H1 (cell line): ENCODE results near the gene SRR. TPM values are rescaled to one million over a fixed set of nuclear protein-coding genes. Genes with fewer than 3 reads are reported as not detected.

Experiments
- CTCF ChIA-PET: fragments of 300-600 bp; sonication (Branson Sonifier 250); formaldehyde crosslinking; loops from one replicate; lab custom pipeline; 2021; ENCODE audit not compliant: partially characterized antibody; lab: Charles Lee
- POLR2A ChIA-PET: fragments of 300-600 bp; sonication (Branson Sonifier 250); formaldehyde crosslinking; loops from one replicate; lab custom pipeline; 2021; ENCODE audit warnings: inconsistent platforms; ENCODE audit not compliant: partially characterized antibody; lab: Charles Lee
- DNase-seq, 2 experiments: peaks; one replicate each; pipeline versions ENCODE4 v3.0.0 to v3.0.0-alpha.2; 2010 to 2022; ENCODE audit warnings: low spot score in 2 of 2, low read depth in 1 of 2, mixed read lengths in 1 of 2
- FAIRE-seq: peaks from 2 replicates; lab custom pipeline; 2011; peaks lifted over from hg19 to GRCh38; lab: Jason Lieb, UNC
- H2AFZ ChIP-seq: 2 replicates; pipeline ENCODE4 v1.8.1; 2012; ENCODE audit warnings: low read length, inconsistent platforms
- H2AK5ac ChIP-seq: 2 replicates; pipeline ENCODE4 v1.6.1; 2013; ENCODE audit warnings: low read depth, low read length
- H2BK120ac ChIP-seq: replicated peaks from 2 replicates; pipeline ENCODE3; 2013; ENCODE audit warnings: low read depth, low read length, inconsistent platforms
- H2BK12ac ChIP-seq: 2 replicates; pipeline ENCODE4 v1.6.1; 2013; ENCODE audit warnings: low read depth, low read length
- H2BK15ac ChIP-seq: 2 replicates; pipeline ENCODE4 v1.6.1; 2013; ENCODE audit warnings: low read length
- H2BK20ac ChIP-seq: 2 replicates; pipeline ENCODE4 v1.6.1; 2013; ENCODE audit warnings: low read length
- H2BK5ac ChIP-seq: 2 replicates; pipeline ENCODE4 v1.6.1; 2013; ENCODE audit warnings: low read depth, low read length
- H3K14ac ChIP-seq: 2 replicates; pipeline ENCODE4 v1.6.1; 2013; ENCODE audit warnings: inconsistent platforms; ENCODE audit not compliant: insufficient read length
- H3K18ac ChIP-seq: 2 replicates; pipeline ENCODE4 v1.6.1; 2013; ENCODE audit warnings: low read length; ENCODE audit errors: extremely low read depth
- H3K23ac ChIP-seq: 2 replicates; pipeline ENCODE4 v1.6.1; 2013; ENCODE audit warnings: inconsistent platforms; ENCODE audit not compliant: insufficient read length
- H3K23me2 ChIP-seq: 2 replicates; pipeline ENCODE4 v1.6.1; 2013; ENCODE audit warnings: low read depth, low read length
- H3K27ac ChIP-seq: 2 replicates; pipeline ENCODE4 v1.6.1; 2011; ENCODE audit warnings: low read depth, low read length, inconsistent platforms
- H3K27me3 ChIP-seq, 4 experiments: replicated peaks in 1 of 4; 1 replicate in 1 of 4; 2 replicates in 3 of 4; pipeline versions ENCODE4 v1.6.1 to v1.8.1; 2011 to 2013; ENCODE audit warnings: low read length in 3 of 4, mild to moderate bottlenecking in 3 of 4, inconsistent platforms in 2 of 4, mixed read lengths in 2 of 4, moderate library complexity in 1 of 4; ENCODE audit not compliant: control insufficient read depth in 3 of 4, insufficient read depth in 3 of 4; ENCODE audit errors: extremely low read depth in 1 of 4
- H3K36me3 ChIP-seq, 4 experiments: 2 replicates each; pipeline versions ENCODE4 v1.6.1 to v1.8.1; 2011 to 2013; ENCODE audit warnings: mild to moderate bottlenecking in 4 of 4, low read length in 3 of 4, moderate library complexity in 2 of 4, control low read depth in 1 of 4, inconsistent platforms in 1 of 4; ENCODE audit not compliant: insufficient read depth in 4 of 4, control insufficient read depth in 2 of 4
- H3K4ac ChIP-seq: replicated peaks from 2 replicates; pipeline ENCODE3; 2013; ENCODE audit warnings: low read length, low read depth, mixed read lengths, inconsistent platforms; ENCODE audit not compliant: insufficient read length
- H3K4me1 ChIP-seq, 4 experiments: replicated peaks in 1 of 4; 1 replicate in 1 of 4; 2 replicates in 3 of 4; pipeline versions ENCODE4 v1.6.1 to v1.8.1; 2011 to 2013; ENCODE audit warnings: low read length in 3 of 4, inconsistent platforms in 2 of 4, mixed read lengths in 1 of 4; ENCODE audit not compliant: insufficient read depth in 4 of 4, control insufficient read depth in 3 of 4
- H3K4me2 ChIP-seq, 2 experiments: 2 replicates each; pipeline versions ENCODE4 v1.6.1 to v1.8.1; 2011 to 2013; ENCODE audit warnings: low read depth in 2 of 2, low read length in 2 of 2, control low read depth in 1 of 2, inconsistent platforms in 1 of 2, mild to moderate bottlenecking in 1 of 2; ENCODE audit not compliant: insufficient read depth in 1 of 2
- H3K4me3 ChIP-seq, 4 experiments: fragments of 200-600, 300-600 bp in 1 of 4; sonication (generic), shearing (Covaris generic), sonication (Bioruptor Twin) in 1 of 4; 2 replicates each; pipeline versions ENCODE4 v1.5.1 to v1.8.1; 2011 to 2016; ENCODE audit warnings: low read length in 4 of 4, low read depth in 3 of 4, control low read depth in 2 of 4, inconsistent platforms in 2 of 4, mild to moderate bottlenecking in 2 of 4, mixed read lengths in 1 of 4, moderate library complexity in 1 of 4; ENCODE audit not compliant: insufficient read depth in 2 of 4; ENCODE audit errors: extremely low read depth in 1 of 4
- H3K56ac ChIP-seq: replicated peaks from 2 replicates; pipeline ENCODE3; 2013; ENCODE audit warnings: low read depth, mild to moderate bottlenecking, mixed read lengths, low read length, inconsistent platforms; ENCODE audit not compliant: insufficient read length
- H3K79me1 ChIP-seq: 2 replicates; pipeline ENCODE4 v1.6.1; 2013; ENCODE audit warnings: low read depth, low read length, control low read depth
- H3K79me2 ChIP-seq, 2 experiments: 2 replicates each; pipeline versions ENCODE4 v1.6.1 to v1.8.1; 2012 to 2013; ENCODE audit warnings: low read length in 2 of 2, mild to moderate bottlenecking in 2 of 2, inconsistent platforms in 1 of 2; ENCODE audit not compliant: insufficient read depth in 2 of 2, control insufficient read depth in 1 of 2
- H3K9ac ChIP-seq, 4 experiments: replicated peaks in 1 of 4; 1 replicate in 1 of 4; 2 replicates in 3 of 4; pipeline versions ENCODE4 v1.6.1 to v1.8.1; 2011 to 2013; ENCODE audit warnings: low read depth in 3 of 4, low read length in 3 of 4, control low read depth in 2 of 4, mild to moderate bottlenecking in 2 of 4, moderate library complexity in 2 of 4, inconsistent platforms in 1 of 4; ENCODE audit errors: extremely low read depth in 1 of 4
- H3K9me3 ChIP-seq, 2 experiments: 2 replicates each; pipeline versions ENCODE4 v1.6.1 to v1.8.1; 2012 to 2013; ENCODE audit warnings: mild to moderate bottlenecking in 2 of 2, moderate library complexity in 2 of 2, control low read depth in 1 of 2, inconsistent platforms in 1 of 2, low read depth in 1 of 2, low read length in 1 of 2, mixed read lengths in 1 of 2; ENCODE audit not compliant: insufficient read depth in 2 of 2
- H4K20me1 ChIP-seq, 2 experiments: replicated peaks in 1 of 2; 2 replicates each; pipeline versions ENCODE3 to v1.8.1; 2011 to 2013; ENCODE audit warnings: inconsistent platforms in 2 of 2, low read length in 2 of 2, mild to moderate bottlenecking in 1 of 2; ENCODE audit not compliant: insufficient read depth in 2 of 2, control insufficient read depth in 1 of 2
- H4K5ac ChIP-seq: 2 replicates; pipeline ENCODE4 v1.6.1; 2013; ENCODE audit warnings: low read length, low read depth, mixed read lengths, inconsistent platforms; ENCODE audit not compliant: insufficient read length
- H4K8ac ChIP-seq: 2 replicates; pipeline ENCODE4 v1.8.0; 2013; ENCODE audit warnings: mild to moderate bottlenecking, moderate library complexity, low read length, inconsistent platforms; ENCODE audit not compliant: insufficient read depth; ENCODE audit errors: extremely low read depth
- H4K91ac ChIP-seq: replicated peaks from 2 replicates; pipeline ENCODE3; 2013; ENCODE audit warnings: low read length, mixed read lengths, inconsistent platforms; ENCODE audit not compliant: insufficient read length
- BCL11A ChIP-seq, 2 experiments: IDR thresholded peaks; one replicate each; pipeline ENCODE4 v1.6.1; 2011; ENCODE audit warnings: low read depth in 2 of 2, low read length in 2 of 2, mild to moderate bottlenecking in 2 of 2
- EZH2 ChIP-seq: fragments of 200-600 bp; sonication (generic); IDR thresholded peaks from 2 replicates; pipeline ENCODE4 v1.7.1; 2012; ENCODE audit warnings: low read depth, mild to moderate bottlenecking, moderate library complexity, low read length, inconsistent platforms; ENCODE audit not compliant: severe bottlenecking
- GABPA ChIP-seq: IDR thresholded peaks from 2 replicates; pipeline ENCODE4 v1.6.1; 2011; ENCODE audit warnings: mild to moderate bottlenecking, low read length, moderate library complexity, borderline replicate concordance; ENCODE audit not compliant: insufficient read depth
- KDM5A ChIP-seq: fragments of 200-600 bp; IDR thresholded peaks from 2 replicates; pipeline ENCODE4 v1.7.1; 2012; ENCODE audit warnings: mild to moderate bottlenecking, low read length, inconsistent platforms, mixed read lengths
- MAFK ChIP-seq: IDR thresholded peaks from 2 replicates; pipeline ENCODE4 v1.6.1; 2012; ENCODE audit warnings: low read depth, mild to moderate bottlenecking, improper control_type of control experiment, low read length
- POLR2AphosphoS5 ChIP-seq: IDR thresholded peaks from 2 replicates; pipeline ENCODE4 v1.6.1; 2011; ENCODE audit warnings: low read depth, low read length
- POU5F1 ChIP-seq: IDR thresholded peaks from 2 replicates; pipeline ENCODE4 v1.6.1; 2011; ENCODE audit warnings: low read depth, mild to moderate bottlenecking, low read length, moderate library complexity
- TAF7 ChIP-seq: optimal IDR thresholded peaks from 2 replicates; pipeline ENCODE3; 2011; ENCODE audit warnings: low read depth, mild to moderate bottlenecking, inconsistent platforms, low read length, moderate library complexity, borderline replicate concordance
- TBP ChIP-seq: IDR thresholded peaks from 2 replicates; pipeline ENCODE4 v1.6.1; 2011; ENCODE audit warnings: low read depth, low read length, improper control_type of control experiment
- WGBS, 2 experiments: shearing (Covaris generic) in 1 of 2; methylation state at CpG; one replicate each; pipeline versions ENCODE4 v1.1.6 to v1.1.7; 2013 to 2015; ENCODE audit warnings: low lambda C conversion rate in 2 of 2, mixed read lengths in 2 of 2, inconsistent platforms in 1 of 2, low coverage in 1 of 2, missing lambda C conversion rate in 1 of 2; ENCODE audit not compliant: insufficient replicate concordance in 2 of 2, insufficient coverage in 1 of 2, insufficient read length in 1 of 2; ENCODE audit errors: extremely low coverage in 1 of 2, missing lambda C conversion rate in 1 of 2; 5-methylcytosine and 5-hydroxymethylcytosine counted together
- polyA plus RNA-seq, 7 experiments: library from polyadenylated mRNA; depleted of rRNA in 3 of 7; stranded (reverse) in 5 of 7; unstranded in 2 of 7; fragments of >200 nt in 5 of 7; fragments of 200-250 nt in 2 of 7; gene quantifications; 1 replicate in 5 of 7; 2 replicates in 1 of 7; 4 replicates in 1 of 7; pipeline versions ENCODE4 v1.2.1 to v1.2.3, GENCODE V29; 2011 to 2013; ENCODE audit warnings: missing spikeins in 2 of 7, mixed read lengths in 2 of 7
- total RNA-seq: library from RNA; stranded (reverse); fragmentation: NEBNext Ultra II Directional; extraction: Animal tissue kit (Norgen Biotek cat#: 25700); gene quantifications from 2 replicates; pipeline ENCODE4 v1.2.1, GENCODE V29; 2021
- TF ChIP-seq, protein P1 (sequence below): IDR thresholded peaks from 2 replicates; pipeline ENCODE4 v1.6.1; 2012; ENCODE audit warnings: low read length, inconsistent platforms

Gene SRR
- total and polyA plus RNA-seq, 2 of the 8 experiments (the other 6 are each of a cell fraction or from before 2014, with no cell fraction given): 3.6 to 4.5 TPM

GRCh38 chr17:2309338-2310154 lies 5.8 kb downstream of the SRR start:
- CTCF ChIA-PET: interaction anchor here (1.0 kb wide), 1 partner anchor 58 kb away, joined by 3 read pairs; no protein-coding TSS in a partner anchor
- H3K23me2 ChIP-seq: no peaks in the 10 kb centered on the region
- H3K27me3 ChIP-seq: no peaks in the 10 kb centered on the region
- H3K9ac ChIP-seq: no peak overlapping the region
- H3K4me2 ChIP-seq: no peak overlapping the region
- no peak overlapping the region for H3K27ac ChIP-seq
- H3K79me1 ChIP-seq: no peaks in the 10 kb centered on the region; the same call in 1 of the 2 replicates
- no peak overlapping the region for H3K18ac ChIP-seq
- H2BK5ac ChIP-seq: no peak overlapping the region
- no peak overlapping the region for H2BK20ac ChIP-seq
- WGBS, 2 experiments: 92% methylated on average over 6 of the region's 6 CpGs; no CpG with 5 or more reads in 1 of the 2 experiments
- FAIRE-seq (no peak), DNase-seq (no peak)
- no peaks in the 10 kb centered on the region for H4K20me1 ChIP-seq
- no peak overlapping the region for H4K8ac ChIP-seq
- H3K23ac ChIP-seq: no peak overlapping the region
- no peak overlapping the region for H2AK5ac ChIP-seq
- no peak overlapping the region for H2BK12ac ChIP-seq
- no peak overlapping the region for H2BK15ac ChIP-seq
- no peak overlapping the region for H2AFZ ChIP-seq
- no peak overlapping the region for H4K5ac ChIP-seq
- H4K91ac ChIP-seq: no peak overlapping the region
- POLR2A ChIA-PET: interaction anchor here (0.9 to 2.8 kb wide), 4 partner anchors 17 to 27 kb away, joined by 3 to 10 read pairs (median 6); partner anchors contain the start of gene TSR1
- H3K4me3 ChIP-seq: no peak overlapping the region
- no peak overlapping the region for H2BK120ac ChIP-seq
- H3K79me2 ChIP-seq: no peaks in the 10 kb centered on the region
- no peaks in the 10 kb centered on the region for H3K4me1 ChIP-seq
- no peak overlapping the region for H3K14ac ChIP-seq
- H3K9me3 ChIP-seq: no peaks in the 10 kb centered on the region
- no peaks in the 10 kb centered on the region for H3K36me3 ChIP-seq
- no peak overlapping the region for H3K4ac ChIP-seq
- H3K56ac ChIP-seq: no peak overlapping the region
- TF ChIP-seq TAF7: no peak
- TF ChIP-seq TBP: no peak
- TF ChIP-seq, protein P1, sequence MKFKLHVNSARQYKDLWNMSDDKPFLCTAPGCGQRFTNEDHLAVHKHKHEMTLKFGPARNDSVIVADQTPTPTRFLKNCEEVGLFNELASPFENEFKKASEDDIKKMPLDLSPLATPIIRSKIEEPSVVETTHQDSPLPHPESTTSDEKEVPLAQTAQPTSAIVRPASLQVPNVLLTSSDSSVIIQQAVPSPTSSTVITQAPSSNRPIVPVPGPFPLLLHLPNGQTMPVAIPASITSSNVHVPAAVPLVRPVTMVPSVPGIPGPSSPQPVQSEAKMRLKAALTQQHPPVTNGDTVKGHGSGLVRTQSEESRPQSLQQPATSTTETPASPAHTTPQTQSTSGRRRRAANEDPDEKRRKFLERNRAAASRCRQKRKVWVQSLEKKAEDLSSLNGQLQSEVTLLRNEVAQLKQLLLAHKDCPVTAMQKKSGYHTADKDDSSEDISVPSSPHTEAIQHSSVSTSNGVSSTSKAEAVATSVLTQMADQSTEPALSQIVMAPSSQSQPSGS: no peak
- no peak for TF ChIP-seq MAFK
- no peak for TF ChIP-seq KDM5A
- TF ChIP-seq EZH2: no peak
- TF ChIP-seq POLR2AphosphoS5: no peak
- TF ChIP-seq BCL11A (IDR thresholded peaks at IDR 0.05; ENCODE audit: low read depth in 2 of 2, low read length in 2 of 2): no peak
- TF ChIP-seq GABPA: no peak
- TF ChIP-seq POU5F1: no peak
